Mucosa of gallbladder (tissue), 1 donor: ENCODE data around the gene TRIM38. TPM values are rescaled to one million over a fixed set of nuclear protein-coding genes. Genes with fewer than 3 reads are reported as not detected.
"Not testable (repeated sequence)": the region's sequence is repeated elsewhere in the genome, so short reads cannot be mapped to it uniquely, and the experiment has no call there.

Experiments used
- DNase-seq: peaks from one replicate; pipeline ENCODE4 v3.0.0-alpha.2; 2020; ENCODE audit warnings: low spot score
- total RNA-seq: library from RNA; stranded (reverse); gene quantifications from one replicate; pipeline ENCODE4 v1.2.1, GENCODE V29; 2021
- donor health status: DM: no; HTN: no; CAD: no.

The TRIM38 gene
- total RNA-seq, 1 donor from 2014 or later, result 12.4 TPM

DNA sequence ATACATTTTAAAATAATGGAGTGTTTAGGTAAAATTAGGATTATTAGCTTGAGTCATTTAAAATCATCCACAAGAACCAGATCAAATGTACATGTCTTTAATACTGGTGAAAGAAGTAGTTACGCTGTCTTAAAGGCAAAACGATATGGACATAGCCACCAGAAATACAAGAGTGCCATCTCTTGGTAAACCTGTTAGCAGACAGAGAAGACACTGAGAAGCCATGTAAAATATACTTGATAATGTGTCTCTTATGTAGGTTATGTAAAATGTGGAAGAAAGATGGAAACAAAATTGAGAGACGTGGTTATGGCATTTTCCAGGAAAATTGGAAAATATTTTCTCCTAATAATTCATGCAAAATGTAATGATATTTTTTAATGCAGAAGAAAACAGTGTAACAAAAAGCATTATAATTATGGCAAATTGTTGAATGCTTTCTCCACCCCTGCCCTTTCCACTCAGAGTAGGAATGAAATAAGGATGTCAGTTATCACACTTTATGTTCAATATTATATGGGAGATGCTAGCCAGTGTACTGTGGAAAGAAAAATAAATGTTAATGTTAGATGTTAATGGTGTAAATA, 19.9 kb upstream of the TRIM38 start:
- DNase-seq, result no peak

DNA sequence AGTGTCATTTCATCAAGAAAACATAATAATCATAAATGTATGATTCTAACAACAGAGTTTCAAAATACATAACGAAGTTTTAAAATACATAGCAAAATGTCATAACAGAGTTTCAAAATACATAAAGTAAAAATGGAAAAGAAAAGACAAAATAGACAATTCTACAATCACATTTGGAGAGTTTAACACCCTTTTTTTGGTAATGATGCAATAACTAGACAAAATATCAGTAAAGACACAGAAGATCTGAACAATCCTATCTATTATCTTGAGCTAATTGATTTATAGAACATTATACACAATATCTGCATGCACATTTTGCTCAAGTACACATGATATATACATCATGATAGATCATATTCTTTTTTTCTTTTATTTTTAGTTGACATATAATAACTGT, 18.7 kb upstream of the TRIM38 start:
- no peak for DNase-seq

DNA sequence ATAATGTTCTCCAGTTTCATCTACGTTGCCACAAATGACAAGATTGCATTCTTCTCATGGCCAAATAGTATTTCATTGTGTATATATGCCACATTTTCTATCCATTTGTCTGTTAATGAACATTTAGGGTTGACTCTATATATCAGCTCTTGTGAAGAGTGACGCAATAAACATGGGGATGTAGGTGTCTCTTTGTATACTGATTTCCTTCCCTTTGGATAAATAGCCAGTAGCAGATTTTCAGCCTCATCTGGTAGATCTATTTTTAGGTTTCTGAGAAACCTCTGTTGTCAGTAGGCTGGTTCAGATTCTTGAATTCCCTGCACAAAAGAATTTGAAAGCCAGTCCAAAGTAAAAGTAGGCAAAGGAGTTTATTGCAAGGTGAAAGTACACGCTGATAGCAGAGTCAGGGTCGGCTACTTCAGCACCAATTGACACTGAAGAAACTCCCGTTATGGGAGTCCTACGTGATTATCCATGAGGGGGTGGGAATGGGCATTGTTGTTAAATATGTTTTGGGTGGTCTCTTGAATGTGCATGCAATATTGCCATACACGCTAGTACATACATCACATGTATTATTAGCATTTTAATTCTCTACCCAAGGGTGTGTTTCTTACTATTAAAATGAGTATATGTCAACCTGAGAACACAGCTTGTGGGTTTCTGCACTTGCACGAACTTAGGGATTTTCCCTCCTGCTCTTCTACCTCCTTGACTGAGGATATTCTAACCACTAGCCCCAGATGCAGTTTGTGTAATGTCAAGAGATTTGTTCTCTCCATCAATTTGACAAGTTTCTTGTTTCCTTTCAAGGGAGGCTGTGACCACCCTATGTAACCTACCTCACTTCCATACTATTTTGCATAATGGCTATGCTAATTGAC, 17.7 kb upstream of the TRIM38 start:
- DNase-seq, result no peak

DNA sequence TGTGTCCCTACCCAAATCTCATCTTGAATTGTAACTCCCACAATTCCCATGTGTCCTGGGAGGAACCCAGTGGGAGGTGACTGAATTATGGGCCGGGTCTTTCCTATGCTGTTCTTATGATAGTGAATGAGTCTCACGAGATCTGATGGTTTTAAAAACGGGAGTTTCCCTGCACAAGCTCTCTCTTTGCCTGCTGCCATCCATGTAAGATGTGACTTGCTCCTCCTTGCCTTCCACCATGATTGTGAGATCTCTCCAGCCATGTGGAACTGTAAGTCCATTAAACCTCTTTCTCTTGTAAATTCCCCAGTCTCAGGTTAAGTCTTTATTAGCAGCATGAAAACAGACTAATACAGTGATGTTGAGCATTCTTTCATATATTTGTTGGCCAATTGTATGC, 16.9 kb upstream of the TRIM38 start:
- not testable (repeated sequence) for DNase-seq

DNA sequence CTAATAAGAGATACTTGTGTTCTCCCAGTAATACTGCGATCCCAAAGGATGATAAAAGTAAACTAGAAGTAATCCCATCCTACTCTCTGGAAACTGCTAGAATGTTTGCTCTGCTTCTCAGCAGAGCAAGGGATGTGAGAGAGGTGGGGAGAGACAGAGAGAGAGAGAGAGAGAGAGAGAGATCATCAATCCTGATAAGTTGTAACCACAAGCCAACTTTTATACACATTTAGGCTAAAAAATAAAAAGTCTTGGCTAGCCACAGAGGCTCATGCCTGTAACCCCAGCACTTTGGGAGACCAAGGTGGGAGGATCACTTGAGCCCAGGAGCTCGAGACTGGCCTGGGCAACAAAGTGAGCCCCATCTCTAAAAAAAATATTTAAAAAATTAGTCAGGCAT, 16.0 kb upstream of the TRIM38 start:
- no peak for DNase-seq

DNA sequence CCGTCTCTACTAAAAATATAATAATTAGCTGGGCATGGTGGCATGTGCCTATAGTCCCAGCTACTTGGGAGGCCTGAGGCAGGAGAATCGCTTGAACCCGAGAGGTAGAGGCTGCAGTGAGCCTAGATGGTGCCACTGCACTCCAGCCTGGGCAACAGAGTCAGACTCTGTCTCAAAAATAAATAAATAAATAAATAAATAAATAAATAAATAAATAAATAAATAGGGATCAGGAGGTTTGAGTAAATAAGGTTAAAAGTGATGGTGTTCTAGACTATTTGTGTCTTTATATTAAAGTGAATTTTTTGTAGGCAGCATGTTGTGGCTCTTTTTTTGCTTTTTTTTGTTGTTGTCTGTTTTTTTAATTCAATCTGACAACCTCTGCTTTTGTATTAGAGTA, 15.1 kb upstream of the TRIM38 start:
- not testable (repeated sequence) for DNase-seq

DNA sequence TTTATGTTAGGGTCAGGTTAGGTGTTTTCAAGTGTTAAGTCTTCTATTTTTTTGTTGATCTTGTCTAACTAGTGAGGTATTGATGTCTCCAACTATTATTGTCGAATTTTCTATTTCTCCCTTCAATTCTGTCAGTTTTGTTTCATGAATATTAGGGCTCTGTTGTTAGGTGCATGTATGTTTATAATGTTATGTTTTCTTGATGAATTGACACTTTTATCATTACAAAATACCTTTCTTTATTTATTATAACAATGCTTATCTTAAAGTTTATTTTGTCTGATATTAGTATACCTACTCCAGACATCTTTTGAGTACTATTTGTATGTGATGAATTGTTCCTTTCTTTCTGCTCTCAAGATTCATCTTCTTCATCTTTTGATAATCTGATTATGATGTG, 12.9 kb upstream of the TRIM38 start:
- no peak for DNase-seq

DNA sequence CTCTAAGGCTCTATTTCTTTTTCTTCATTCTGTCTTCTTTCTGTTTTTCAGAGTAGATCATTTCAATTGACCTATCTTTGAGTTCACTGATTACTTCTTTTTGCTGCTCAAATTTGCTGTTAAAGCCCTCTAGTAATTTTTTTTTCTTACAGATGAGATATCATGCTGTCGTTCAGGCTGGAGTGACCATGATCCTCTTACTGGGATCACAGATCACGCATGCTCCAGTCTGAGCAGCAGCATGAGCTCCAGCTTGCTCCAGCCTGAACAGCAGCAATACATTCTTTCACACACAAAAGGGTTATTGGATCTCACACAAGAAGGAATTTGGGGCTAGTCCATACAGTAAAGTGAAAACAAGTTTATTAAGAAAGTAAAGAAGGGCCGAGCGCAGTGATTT, 12.3 kb upstream of the TRIM38 start:
- no peak for DNase-seq

DNA sequence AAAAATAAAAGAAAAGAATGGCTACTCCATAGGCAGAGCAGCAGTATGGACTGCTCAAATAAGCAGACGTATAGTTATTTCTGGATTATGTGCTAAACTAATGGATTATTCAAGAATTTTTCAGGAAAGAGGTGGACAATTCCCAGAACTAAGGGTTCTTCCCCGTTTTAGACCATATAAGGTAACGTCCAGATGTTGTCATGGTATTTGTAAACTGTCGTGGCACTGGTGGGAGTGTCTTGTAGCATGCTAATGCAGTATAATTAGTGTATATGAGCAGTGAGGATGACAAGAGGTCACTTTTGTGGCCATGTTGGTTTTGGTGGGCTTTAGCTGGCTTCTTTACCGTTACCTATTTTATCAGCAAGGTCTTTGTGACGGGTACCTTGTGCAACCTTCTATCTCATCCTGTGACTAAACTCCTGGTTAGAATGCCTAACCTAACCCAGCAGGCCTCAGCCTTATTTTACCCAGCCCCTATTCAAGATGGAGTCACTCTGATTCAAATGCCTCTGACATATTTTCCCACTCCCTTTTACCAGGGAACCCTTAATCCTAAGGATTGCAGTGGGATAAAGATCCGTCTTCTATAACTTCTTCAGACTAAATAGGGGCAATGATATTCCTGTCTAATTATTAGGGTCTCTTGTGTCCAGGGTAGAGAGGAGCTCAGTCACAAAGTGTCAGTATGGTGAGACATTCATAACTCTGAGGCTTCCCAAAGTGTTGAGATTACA, 11.1 kb upstream of the TRIM38 start:
- DNase-seq, result no peak

DNA sequence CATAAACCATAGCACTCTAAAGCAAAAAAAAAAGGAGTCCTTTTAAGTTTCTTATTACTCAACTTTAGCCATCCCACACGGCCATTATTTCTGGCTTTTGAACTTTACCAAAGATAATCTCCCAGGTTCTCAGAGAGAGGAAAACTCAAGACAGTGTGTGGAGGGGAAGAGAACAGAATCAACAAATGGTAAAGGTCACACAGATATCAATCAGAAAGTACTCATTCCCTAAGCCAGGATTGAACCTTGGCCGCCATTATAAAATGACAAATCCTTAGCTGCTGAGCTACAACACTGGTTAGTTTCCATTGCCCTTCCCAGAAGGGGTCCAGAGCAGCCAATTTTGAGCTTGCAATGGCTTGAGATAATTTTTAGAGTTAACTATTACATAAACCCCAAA, 10.1 kb upstream of the TRIM38 start:
- DNase-seq, result no peak

DNA sequence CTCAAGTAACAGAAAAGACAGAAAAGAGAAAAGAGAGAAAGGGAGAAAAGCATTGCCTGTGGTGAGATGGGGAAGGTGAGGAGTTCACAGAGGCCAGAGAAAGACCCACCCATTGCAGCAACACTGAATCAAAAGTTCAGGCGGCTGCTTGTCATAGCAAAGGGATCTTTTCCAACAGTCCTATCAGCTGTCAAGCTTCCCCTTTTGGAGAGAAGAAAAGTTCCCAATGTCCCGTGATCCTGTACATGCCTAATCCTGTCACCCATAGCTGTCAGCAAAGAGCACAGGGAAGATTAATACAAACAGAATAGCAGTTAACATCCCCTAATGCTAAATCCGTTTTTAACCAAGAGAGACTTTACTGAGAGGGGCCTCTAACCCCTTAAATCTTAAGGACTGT, 8.9 kb upstream of the TRIM38 start:
- DNase-seq, result no peak

DNA sequence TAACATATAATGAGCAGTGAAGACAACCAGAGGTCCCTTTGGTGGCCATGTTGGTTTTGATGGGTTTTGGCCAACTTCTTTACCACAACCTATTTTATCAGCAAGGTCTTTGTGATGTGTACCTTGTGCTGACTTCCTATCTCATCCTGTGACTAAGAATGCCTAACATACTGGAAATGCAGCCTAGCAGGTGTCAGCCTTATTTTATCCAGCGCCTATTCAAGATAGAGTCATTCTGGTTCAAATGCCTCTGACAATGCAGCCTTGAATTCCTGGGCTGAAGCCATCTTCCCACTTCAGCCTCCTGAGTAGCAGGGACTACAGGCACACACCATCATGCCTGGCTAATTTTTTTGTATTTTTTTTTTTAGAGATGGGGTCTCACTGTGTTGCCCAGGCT, 7.8 kb upstream of the TRIM38 start:
- DNase-seq, result no peak

DNA sequence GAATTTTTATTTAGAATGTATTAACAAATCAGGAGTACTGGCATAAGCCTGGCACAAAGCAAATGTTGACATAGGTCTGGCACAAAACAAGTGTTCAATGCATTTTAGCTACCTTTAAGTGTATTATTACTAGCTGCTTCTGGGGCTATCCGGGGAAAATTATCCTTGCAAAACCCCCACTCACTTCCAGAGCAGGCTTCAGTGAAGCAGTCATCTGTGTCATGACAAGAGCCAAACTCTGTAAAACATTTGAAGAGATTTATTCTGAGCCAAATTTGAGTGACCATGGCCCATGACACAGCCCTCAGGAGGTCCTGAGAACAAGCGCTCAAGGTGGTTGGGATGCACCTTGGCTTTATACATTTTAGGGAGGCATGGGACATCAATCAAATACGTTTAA, 6.4 kb upstream of the TRIM38 start:
- DNase-seq, result no peak

DNA sequence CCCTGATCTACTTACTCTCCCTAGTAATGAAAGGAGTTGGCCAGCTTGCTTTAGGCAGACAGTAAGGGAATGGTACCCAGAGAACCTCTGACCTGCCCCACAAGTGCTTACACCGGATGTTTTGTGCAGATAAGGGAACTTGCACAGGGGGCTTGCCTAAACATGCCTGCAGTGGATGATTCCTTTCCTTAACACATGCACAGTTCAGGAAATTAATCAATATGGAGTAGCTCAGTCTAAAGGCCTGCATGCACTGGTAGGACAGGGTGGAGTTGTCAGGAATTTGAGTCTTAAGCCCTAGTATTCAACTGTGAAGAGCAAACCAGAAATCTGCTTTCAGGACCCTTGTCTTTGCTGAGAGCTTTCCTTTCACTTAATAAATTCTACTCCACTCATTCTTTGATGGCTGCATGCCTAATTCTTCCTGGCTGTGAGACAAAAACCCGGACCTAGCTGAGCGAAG, 3.9 kb upstream of the TRIM38 start:
- no peak for DNase-seq

DNA sequence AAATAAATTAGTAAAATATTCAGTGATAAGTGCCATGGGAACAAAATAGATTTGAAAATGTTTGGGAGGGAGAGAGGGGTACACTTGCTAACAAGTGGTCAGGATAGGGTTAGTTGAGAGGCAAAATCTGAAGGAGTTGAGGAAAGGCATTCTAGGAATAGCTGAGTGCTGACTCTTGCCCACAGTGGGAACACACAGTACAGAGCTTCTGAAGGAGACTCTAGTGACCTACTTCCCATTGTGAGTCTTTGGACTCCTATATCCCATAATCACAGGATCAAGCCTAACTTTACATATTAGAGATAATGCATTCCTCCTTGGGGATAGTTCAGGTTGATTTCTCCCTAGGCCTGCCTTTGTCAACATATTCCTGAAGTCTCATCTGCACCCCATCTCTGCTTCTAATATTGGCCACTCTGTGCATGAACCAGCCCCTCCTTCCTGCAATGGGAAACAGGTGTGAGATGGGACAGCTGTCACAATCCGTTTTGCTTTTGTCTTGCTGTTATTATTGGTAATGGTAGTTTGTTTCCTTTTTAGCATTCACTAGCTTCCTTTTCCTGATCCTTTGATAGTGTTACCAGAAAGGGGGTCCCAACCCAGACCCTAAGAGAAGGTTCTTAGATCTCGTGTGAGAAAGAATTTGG, 2.6 kb upstream of the TRIM38 start:
- DNase-seq, result no peak

DNA sequence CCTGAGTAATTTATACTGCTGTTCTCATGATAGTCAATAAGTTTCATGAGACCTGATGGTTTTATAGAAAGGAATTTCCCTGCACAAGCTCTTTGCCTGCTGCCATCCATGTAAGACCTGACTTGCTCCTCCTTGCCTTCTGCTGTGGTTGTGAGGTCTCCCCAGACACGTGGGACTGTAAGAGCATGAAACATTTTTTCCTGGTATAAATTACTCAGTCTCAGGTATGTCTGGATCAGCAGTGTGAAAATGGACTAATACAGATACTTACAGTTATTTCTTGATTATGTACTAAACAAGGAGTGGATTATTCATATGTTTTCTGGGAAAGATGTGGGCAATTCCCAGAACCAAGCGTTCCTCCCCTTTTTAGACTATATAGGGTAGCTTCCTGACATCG, 1.9 kb upstream of the TRIM38 start:
- no peak for DNase-seq

DNA sequence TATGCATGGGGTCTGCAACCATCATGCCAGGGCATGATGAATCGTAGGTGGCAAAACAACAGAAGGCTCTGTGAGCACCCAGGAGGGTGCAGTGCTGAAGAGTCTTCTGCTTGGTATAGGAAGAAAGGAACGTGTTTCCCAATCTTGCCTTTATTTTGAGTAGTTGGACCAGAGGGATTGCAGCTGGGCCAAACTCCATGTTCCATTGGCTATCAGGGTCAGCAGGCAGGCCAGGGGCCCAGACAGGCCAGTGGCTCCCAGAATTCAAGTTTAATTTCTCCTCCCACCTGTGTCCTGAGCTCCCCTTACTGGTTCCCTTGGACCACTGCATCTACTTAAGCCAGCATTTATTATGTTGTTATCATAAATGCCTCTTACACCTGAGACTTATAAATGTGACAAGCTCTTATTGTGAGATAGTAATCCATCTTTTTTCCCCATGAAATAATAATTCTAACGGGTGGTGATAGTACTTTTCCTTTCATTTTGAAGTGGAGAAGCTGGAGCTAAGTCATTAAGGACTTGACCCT, 918 bp upstream of the TRIM38 start:
- no peak for DNase-seq

DNA sequence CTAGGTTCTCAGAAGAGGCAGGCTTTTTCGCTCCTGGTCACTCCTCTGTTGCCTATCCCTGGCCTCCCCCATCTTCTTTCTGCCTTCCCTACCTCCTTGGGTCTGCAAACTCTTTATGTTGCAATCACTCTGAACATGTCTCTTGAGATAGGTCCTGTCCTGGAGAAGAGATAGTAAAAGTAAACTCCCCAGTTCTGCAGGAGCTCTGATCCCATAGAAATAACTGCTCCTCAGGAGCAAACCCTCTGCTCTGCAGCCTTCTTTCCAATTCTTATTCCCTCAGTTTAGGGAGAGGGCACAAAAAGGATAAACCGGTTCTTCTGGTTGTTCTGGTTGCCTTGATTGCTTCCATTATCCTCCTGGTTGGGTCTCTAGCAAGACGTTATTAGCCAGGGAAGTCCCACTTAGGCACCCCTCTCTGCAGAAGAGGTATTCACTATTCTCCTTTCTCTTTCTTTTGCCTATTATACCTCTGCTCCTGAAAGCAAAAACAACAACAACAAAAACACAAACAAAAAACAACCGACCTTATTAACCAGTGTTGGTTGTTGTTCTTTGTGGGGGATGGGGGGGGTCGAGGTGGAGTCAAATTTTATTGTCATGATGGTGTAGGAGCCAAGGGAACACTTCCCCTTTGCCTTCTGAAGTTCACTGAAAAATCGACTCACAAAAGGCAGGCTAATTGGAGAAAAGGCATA, 973 bp downstream of the TRIM38 start:
- no peak for DNase-seq

DNA sequence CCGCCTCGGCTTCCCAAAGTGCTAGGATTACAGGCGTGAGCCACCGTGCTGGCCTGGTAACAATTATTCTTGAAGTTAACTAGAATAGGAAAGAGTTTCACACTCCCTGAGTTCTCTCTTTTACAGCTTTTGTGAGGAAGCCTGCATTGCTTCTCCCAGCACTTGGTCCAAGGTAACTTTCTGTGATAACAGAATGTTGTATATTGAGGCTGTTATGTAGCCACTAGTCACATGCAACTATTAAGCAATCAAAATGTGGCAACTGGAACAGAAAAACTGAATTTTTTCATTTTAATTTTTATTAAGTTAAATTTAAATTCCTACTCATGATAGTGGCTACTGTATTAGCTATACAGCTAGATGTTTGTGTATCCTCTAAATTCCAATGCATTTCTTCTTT, 2.5 kb downstream of the TRIM38 start:
- DNase-seq, result no peak

DNA sequence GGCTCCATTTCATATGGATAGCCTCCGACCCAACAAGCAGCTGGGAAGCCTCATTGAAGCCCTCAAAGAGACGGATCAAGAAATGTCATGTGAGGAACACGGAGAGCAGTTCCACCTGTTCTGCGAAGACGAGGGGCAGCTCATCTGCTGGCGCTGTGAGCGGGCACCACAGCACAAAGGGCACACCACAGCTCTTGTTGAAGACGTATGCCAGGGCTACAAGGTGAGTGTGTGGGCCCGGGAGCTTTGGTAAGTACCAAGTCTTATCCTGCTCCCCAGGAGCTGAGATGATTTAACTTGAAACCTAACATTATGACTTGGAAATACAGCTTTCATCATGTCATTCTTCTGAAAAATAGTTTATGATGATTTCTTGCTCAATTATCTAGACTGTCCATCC, 4.1 kb downstream of the TRIM38 start:
- DNase-seq, result no peak

DNA sequence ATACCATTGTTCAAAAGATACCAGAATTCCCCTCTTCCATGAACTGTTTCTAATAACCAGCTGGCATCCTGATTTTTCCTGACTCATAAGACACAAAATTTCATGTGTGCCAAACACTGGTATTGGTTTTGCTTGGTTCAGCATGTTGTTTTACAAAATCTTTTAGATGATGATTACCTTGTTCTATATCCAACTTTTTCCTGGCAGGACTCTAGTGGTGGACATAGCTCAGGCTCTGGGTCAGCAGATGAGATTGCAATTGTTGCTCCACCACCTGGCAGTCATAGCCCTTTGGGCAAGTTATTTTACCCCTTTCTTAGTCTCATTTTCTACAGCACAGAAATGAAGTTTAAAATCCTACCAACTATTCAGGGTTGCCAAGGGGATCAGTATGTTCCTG, 6.2 kb downstream of the TRIM38 start:
- DNase-seq, result no peak
